ENCODE measurements around the gene TRIM37.

Gene TRIM37

DNA sequence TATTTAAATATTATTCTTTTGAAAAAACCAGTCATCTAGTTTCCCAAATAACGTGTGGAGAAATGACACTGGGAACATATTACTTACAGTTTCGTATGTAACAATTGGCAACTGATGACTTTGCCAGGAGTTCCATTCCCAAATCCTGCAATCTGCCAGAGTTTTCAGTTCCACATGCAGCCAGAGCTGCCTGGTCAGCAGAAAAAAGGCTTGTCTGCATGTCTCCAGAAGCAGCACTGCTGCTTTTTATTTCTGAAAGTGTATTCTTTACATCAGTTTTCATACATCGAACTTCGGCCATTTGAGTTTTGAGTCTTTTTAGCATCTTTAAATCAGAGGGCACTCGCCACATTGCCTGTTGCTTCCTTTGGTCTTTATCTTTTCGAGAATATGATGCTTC lies 78.4 kb downstream of the TRIM37 start:
- DNase-seq (ENCODE audit: low read depth): no peak

GRCh38 chr17:59027750-59028149 lies 78.9 kb downstream of the TRIM37 start:
- no peak for DNase-seq (ENCODE audit: low read depth)

GRCh38 chr17:59026176-59026939 lies 80.3 kb downstream of the TRIM37 start:
- no peak for DNase-seq (ENCODE audit: low read depth)

DNA sequence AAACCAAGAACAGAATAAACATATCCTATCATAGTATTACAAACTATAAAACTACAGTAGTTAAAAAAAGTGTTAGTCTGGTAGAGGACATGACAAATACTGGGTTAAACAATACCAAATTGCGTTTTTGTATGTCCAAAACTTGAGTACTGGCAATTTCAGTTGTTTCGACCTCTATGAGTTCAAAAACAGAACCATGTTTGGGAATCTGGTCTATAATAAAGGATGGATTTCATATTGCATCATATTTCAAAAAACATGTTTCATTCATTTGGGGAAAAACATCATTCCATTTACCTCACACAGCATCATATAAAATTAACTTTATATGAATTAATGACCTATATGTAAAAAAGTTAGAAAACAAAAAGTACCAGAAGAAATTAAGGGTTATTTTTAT lies 81.8 kb downstream of the TRIM37 start:
- no peak for DNase-seq (ENCODE audit: low read depth)

DNA sequence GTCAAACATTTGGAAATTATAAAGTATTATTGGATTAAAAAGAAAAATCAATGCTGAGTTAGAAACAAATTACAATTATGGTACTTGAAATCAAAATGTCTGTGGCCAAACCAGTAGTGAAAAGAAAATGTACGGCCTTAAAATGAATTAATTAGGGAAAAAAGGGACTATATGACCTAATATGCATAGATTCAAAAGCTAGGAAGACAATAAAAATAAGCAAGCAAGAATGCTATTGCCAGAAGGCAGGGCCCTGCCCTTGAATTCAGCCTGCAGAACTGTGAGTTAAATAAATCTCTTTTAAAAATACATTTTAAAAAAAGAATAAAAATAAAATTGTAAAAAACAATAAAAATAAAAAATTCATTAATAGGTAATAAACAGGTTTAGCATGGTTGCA lies 88.7 kb downstream of the TRIM37 start:
- DNase-seq (ENCODE audit: low read depth): no peak

DNA sequence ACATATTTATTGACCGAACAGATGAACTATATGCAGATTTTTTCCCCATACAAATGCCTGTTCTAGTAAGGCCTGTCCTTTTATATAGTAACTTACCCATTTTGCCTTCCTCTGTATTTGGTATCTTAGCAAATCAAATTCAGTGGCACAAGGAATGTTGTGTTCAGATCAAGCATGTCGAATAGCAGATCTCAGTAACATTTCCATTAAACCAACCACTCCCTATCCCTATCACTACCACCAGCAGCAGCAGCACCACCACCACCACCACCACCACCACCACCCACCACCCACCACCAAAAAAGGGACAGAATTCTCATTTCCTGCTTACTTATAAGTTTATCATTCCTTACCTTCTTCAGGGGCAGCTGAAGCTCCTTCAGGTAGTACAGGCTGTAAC lies 94.7 kb downstream of the TRIM37 start:
- DNase-seq (ENCODE audit: low read depth): no peak

DNA sequence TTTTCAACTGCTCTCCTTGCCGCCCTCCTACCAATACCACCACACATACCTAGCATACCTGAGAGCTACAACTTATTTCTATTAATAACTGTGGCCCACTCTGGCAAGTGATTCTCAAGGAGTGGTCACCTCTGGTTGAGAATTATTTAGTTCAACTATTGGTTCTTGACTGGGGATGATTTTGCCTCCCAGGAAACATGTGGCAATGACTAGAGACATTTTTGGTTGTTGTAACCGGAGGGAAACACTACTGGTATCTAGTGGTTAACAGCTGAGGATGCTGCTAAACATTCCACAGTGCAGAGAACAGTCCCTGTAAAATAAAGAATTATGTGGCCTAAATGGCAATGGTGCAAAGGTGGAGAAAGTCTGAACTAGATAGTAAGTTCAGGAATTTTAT lies 96.7 kb downstream of the TRIM37 start:
- no peak for DNase-seq (ENCODE audit: low read depth)

GRCh38 chr17:59008737-59009136 lies 97.9 kb downstream of the TRIM37 start:
- DNase-seq (ENCODE audit: low read depth): no peak

GRCh38 chr17:59007995-59008394 lies 98.7 kb downstream of the TRIM37 start:
- no peak for DNase-seq (ENCODE audit: low read depth)

DNA sequence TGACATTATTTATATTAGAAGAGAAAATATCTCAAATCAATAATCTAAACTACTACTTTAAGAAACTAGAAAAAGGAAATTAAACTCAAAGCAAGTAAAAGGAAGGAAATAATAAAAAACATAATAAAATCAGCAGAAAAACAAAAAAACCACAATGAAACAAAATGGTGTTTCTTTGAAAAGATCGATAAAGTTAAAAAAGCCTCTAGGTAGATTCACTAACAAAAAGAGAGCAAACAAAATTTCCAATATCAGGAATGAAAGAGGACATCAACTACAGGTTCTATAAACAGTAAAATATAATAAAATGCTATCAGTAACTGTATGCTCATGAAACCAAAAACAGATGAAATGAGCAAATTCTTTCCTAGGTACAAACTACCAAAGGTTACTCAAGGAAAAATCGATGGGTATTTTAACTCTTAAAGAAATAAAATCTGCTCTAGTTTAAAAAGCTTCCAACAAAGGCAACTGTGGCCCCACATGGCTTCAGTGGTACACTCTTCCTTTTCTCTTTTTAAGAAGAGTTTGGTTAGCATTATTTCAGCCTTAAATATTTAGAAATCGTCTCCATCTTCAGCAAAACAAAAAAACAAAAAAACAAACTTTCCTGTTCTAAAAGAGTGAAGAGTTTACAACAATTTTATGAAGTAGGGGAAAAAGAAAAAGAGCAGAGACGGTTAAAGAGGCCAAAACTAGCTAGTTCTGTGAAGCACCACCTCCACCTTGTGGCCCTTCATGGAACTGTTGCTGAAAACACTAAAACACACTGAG lies 102.2 kb downstream of the TRIM37 start:
- DNase-seq (ENCODE audit: low read depth): peak; percentile 49

DNA sequence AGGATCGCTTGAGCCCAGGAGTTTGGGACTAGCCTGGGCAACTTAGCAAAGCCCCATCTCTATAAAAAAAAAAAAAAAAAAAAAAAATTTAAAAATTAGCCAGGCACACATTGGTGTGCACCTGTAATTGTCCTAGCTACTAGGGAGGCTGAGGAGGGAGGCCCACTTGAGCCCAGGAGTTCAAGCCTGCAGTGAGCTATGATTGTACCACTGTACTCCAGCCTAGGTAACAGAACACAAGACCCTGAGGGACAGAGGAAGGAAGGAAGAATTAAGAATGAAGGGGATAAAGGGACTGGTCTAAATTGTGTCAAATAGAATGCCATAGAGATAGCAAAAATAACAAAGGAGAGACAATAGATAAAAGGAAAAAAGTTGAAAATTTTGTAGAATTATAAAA lies 102.8 kb downstream of the TRIM37 start:
- DNase-seq (ENCODE audit: low read depth): no peak

- DNase-seq (ENCODE audit: low read depth): no peak
These were observed 103.8 kb downstream of the TRIM37 start for GRCh38 chr17:59002848-59003247.

DNA sequence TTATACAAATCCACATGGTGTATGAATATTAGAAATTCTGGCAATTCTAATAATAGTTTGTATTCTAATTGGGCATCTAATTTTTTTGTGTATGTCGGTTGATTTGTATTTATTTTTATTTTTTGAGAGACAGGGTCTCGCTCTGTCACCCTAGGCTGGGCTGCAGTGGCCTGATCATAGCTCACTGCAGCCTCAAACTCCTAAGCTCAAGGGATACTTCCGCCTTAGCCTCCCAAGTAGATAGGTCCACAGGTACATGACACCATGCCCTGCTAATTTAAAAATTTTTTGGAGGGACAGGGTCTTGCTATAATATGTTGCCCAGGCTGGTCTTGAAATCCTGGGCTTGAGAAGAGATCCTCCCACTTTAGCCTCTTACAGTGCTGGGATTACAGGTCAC lies 104.6 kb downstream of the TRIM37 start:
- DNase-seq (ENCODE audit: low read depth): no peak

DNA sequence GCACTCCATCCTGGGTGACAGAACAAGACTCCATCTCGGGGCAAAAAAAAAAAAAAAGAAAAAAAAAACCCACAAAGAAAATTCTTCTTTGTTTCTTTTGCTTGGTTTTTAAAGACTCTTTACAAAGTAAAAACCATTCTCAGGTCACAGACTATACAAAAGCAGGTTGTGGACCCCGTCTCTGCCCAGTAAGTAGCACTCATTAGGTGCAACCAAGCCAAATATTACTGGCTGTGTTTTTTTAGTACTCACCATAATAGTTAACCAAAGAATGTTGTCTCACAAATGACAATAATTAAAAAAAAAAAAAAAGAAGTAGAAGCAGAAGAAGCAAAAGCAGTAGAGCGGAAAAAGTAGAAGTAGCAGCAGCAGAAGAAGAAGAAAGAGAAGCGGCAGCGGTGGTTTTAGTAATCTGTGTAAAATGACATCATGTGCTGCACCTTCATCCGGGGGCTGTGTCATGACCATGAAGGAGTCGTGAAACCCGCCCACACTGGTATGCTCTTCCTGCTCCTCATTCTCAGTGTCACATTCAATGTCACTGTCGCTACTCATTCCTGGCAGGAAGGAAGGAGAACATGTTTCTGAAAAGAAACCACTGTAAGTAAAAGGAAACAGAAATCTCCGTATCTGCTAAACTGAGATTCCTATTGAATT lies 105.4 kb downstream of the TRIM37 start:
- peak; percentile 63 for DNase-seq (ENCODE audit: low read depth)

- DNase-seq (ENCODE audit: low read depth): no peak
These were observed 106.7 kb downstream of the TRIM37 start for GRCh38 chr17:59000022-59000421.

DNA sequence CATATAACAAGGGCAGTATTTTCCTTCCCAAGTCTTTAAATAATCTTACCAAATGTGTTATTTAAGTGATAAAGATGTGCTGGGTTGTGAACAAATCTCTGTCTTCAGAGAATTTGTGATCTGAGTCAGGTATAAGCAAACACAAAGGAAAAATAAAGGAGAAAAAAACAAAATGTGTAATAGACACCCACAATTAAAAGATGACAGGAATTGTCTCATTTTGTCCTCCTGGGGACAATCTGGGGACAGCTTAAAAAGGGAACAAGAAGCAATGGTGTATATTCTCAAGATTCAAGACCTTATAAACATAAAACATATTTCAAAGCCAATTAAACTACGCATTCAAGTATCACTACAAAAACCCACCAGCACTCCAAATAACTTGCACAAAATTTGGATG lies 107.2 kb downstream of the TRIM37 start:
- no peak for DNase-seq (ENCODE audit: low read depth)

GRCh38 chr17:58998871-58999270 lies 107.8 kb downstream of the TRIM37 start:
- no peak for DNase-seq (ENCODE audit: low read depth)

DNA sequence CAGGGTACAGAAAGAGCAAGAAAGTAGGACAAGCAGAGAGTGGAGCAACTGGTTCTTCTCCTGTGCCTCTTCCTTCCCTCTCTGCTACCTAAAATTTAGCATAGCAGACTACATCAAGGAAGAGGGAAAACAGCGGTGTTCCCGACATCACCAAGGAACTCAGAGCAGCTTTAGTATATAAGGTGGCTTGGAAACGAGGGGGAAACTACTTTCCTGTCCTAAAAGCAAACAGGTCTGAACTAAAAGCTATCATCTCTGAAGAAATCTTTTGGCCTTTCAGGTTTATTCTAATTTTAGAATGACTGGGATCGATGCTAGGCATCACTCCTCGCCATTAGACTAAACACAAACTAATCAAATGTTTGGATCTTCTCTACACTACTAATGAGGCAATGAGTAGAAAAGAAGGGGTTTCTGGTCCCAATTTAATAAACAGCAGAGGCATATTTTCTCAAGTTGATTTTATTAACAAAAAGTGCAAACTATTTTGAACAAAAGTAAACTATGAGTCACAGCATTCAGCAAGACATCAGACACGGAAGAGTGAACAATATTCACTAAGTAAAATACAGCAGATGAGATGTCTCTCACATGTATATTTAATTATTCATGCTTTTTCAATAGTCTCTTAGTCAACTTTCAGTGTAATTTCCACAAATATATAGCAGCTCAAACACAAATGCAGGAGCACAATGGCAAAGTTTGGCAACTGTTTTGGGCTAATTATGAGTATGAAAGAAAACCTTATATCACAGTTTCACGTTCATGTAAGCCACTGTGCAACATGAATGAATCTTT lies 108.7 kb downstream of the TRIM37 start:
- no peak for DNase-seq (ENCODE audit: low read depth)

DNA sequence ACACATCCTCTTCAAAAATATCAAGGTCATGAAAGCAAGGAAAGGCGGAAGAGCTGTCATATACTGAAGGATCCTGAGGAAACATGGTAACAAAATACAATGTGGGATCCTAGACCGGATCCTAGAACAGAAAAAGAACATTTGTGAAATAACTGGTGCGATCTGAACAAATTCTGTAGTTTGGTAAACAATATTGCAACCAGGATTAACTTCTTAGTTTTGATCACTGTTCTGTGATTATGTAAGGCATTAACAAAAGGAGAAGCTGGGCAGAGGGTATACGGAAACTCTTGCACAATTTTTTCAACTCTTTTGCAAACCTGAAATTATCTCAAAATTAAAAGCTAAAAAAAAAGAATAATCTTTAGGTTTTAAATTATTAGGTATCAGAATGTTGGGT lies 109.7 kb downstream of the TRIM37 start:
- DNase-seq (ENCODE audit: low read depth): no peak

DNA sequence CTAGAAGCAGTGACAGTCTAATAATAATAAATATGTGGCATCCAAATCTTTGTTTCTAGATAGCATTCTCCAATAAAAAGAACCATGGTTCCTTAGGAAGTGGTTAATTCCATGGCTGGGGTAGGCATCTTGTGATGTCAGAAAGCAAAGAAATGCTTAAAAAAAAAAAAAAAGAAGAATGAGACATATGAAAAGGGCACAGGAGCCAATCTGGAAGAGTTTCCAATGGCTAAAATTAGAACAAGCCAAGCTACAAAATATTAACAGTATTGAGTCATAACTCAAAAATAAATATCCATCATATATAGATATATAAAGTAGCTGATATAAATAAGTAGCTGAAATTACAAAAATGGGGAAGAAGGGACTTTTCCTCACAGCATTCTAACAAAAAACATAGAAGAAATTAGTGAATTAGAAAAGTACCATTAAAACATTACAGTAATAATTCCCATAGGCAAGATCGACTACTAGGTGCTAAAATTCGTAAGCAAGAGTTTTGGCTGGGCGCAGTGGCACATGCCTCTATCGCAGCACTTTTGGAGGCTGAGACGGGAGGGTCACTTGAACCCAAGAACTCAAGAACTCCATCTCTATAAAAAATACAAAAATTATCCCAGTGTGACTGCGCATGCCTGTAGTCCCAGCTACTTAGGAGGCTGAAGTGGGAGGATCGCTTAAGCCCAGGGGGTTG lies 111.3 kb downstream of the TRIM37 start:
- no peak for DNase-seq (ENCODE audit: low read depth)

DNA sequence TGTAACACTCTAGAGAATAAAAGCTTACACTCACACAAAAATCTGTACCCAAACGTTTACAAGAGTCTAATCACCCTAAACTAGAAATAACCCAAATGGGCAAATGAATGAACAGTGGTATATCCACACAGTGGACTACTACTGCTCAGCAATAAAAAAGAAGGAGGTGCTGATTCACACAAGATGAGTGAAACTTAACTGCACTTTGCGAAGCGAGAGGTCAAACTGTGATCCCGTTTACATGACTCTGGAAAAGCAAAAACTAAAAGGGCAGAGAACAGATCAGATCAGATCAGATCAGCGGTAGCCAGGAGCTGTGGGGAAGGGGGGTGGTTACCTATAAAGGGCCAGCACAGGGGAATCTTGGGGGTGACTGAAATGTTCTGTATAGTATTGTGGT lies 113.4 kb downstream of the TRIM37 start:
- DNase-seq (ENCODE audit: low read depth): no peak

Measured in activated T-cell treated with anti-CD3 and anti-CD28 coated beads for 24 hours (primary cell).